ENCODE results near the gene ADCY9. TPM values are rescaled to one million over a fixed set of nuclear protein-coding genes. Genes with fewer than 3 reads are reported as not detected.

The ADCY9 gene
- total RNA-seq, 1 experiment from 2014 or later: 11.5 TPM

GRCh38 chr16:4008116-4008515 lies 108.1 kb downstream of the ADCY9 start (continued):
- no peak for TF ChIP-seq AR (CRISPR knock-in tag; IDR thresholded peaks at IDR 0.05)
- no peak for TF ChIP-seq CBFB (CRISPR knock-in tag; IDR thresholded peaks at IDR 0.05; ENCODE audit: low read depth)
- no peak for TF ChIP-seq USF2 (CRISPR knock-in tag; IDR thresholded peaks at IDR 0.05)

- Mint-ChIP-seq H3K27me3 (ENCODE audit: low read depth) (no peaks in the 10 kb centered on the region; the same call in 1 of the 2 replicates), H3K4me3 (no peak overlapping the region), H3K27ac (no peak overlapping the region; the same call in none of the 2 replicates), H3K36me3 (no peaks in the 10 kb centered on the region), H3K9me3 (peaks cover 3% of the 10 kb centered on the region; the same call in 1 of the 2 replicates), H3K4me1 (peaks cover 51% of the 10 kb centered on the region)
- ATAC-seq (no peak), DNase-seq (ENCODE audit: low spot score) (no peak)
- TF ChIP-seq ZSCAN18 (CRISPR knock-in tag; IDR thresholded peaks at IDR 0.05): no peak
- TF ChIP-seq TP53 (CRISPR knock-in tag; IDR thresholded peaks at IDR 0.05): no peak
- no peak for TF ChIP-seq IRF2 (CRISPR knock-in tag; IDR thresholded peaks at IDR 0.05; ENCODE audit: borderline replicate concordance, low read depth)
- TF ChIP-seq TEAD1 (CRISPR knock-in tag; IDR thresholded peaks at IDR 0.05): no peak
- TF ChIP-seq TEAD4 (CRISPR knock-in tag; IDR thresholded peaks at IDR 0.05): no peak
- TF ChIP-seq KAT7 (CRISPR knock-in tag; IDR thresholded peaks at IDR 0.05; ENCODE audit: borderline replicate concordance): no peak
- TF ChIP-seq ZNF512 (CRISPR knock-in tag; IDR thresholded peaks at IDR 0.05; ENCODE audit: borderline replicate concordance): no peak
- no peak for TF ChIP-seq CTCF (IDR thresholded peaks at IDR 0.05)
- TF ChIP-seq FOXP1 (CRISPR knock-in tag; IDR thresholded peaks at IDR 0.05; ENCODE audit: borderline replicate concordance): no peak
- TF ChIP-seq PREB (CRISPR knock-in tag; IDR thresholded peaks at IDR 0.05; ENCODE audit: borderline replicate concordance): no peak
- no peak for TF ChIP-seq CREB1 (CRISPR knock-in tag; IDR thresholded peaks at IDR 0.05)
- no peak for TF ChIP-seq MXD4 (CRISPR knock-in tag; IDR thresholded peaks at IDR 0.05; ENCODE audit: borderline replicate concordance)
- TF ChIP-seq IRF1 (CRISPR knock-in tag; IDR thresholded peaks at IDR 0.05): no peak
- TF ChIP-seq MLX (CRISPR knock-in tag; IDR thresholded peaks at IDR 0.05): no peak
- no peak for TF ChIP-seq FOXK1 (CRISPR knock-in tag; IDR thresholded peaks at IDR 0.05)
- ChIA-PET CTCF (interaction anchor here (0.8 to 1.4 kb wide), 2 partner anchors 24 to 248 kb away, joined by 3 to 7 read pairs; no protein-coding TSS in a partner anchor), POLR2A (no interaction called here)
Observed at GRCh38 chr16:4006397-4006999, 109.7 kb downstream of the ADCY9 start.
